HL-60 (cell line): ENCODE data around the gene LDB2.

Experiments used
- POLR2AphosphoS5 ChIP-seq: IDR thresholded peaks from 2 replicates; pipeline ENCODE4 v1.6.1; 2012; ENCODE audit warnings: low read depth
- TF ChIP-seq, protein P1 (sequence below): IDR thresholded peaks from one replicate; pipeline ENCODE4 v1.5.1; 2011; ENCODE audit warnings: low read length, control low read depth, inconsistent platforms; ENCODE audit not compliant: insufficient read depth

GRCh38 chr4:16598597-16599206 lies 299.7 kb downstream of the LDB2 start:
- TF ChIP-seq, protein P1, sequence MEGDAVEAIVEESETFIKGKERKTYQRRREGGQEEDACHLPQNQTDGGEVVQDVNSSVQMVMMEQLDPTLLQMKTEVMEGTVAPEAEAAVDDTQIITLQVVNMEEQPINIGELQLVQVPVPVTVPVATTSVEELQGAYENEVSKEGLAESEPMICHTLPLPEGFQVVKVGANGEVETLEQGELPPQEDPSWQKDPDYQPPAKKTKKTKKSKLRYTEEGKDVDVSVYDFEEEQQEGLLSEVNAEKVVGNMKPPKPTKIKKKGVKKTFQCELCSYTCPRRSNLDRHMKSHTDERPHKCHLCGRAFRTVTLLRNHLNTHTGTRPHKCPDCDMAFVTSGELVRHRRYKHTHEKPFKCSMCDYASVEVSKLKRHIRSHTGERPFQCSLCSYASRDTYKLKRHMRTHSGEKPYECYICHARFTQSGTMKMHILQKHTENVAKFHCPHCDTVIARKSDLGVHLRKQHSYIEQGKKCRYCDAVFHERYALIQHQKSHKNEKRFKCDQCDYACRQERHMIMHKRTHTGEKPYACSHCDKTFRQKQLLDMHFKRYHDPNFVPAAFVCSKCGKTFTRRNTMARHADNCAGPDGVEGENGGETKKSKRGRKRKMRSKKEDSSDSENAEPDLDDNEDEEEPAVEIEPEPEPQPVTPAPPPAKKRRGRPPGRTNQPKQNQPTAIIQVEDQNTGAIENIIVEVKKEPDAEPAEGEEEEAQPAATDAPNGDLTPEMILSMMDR, result no peak
- TF ChIP-seq POLR2AphosphoS5, result no peak
